HL-60 (cell line): ENCODE results near the gene CCDC40.

ENCODE experiments used
- DNase-seq, 2 experiments: peaks; one replicate each; pipeline ENCODE4 v3.0.0-alpha.2; 2010 to 2020; ENCODE audit warnings: low read depth in 1 of 2, low spot score in 1 of 2
- H3K27ac ChIP-seq: fragments of 250-450 bp; sonication (Bioruptor Pico); replicated peaks from 2 replicates; pipeline ENCODE4 v1.5.1; 2020; ENCODE audit warnings: mild to moderate bottlenecking, moderate library complexity
- H3K27me3 ChIP-seq: fragments of 250-450 bp; sonication (Bioruptor Pico); 2 replicates; pipeline ENCODE4 v1.5.1; 2021; ENCODE audit warnings: mild to moderate bottlenecking, moderate library complexity; ENCODE audit not compliant: insufficient read depth, poor library complexity, severe bottlenecking
- H3K4me3 ChIP-seq: replicated peaks from 2 replicates; pipeline ENCODE4 v1.5.1; 2011; ENCODE audit warnings: mild to moderate bottlenecking, control low read depth, low read length; ENCODE audit not compliant: insufficient read depth
- GABPA ChIP-seq: IDR thresholded peaks from 2 replicates; pipeline ENCODE4 v1.6.1; 2012; ENCODE audit warnings: low read depth
- POLR2AphosphoS5 ChIP-seq: IDR thresholded peaks from 2 replicates; pipeline ENCODE4 v1.6.1; 2012; ENCODE audit warnings: low read depth
- SPI1 ChIP-seq: IDR thresholded peaks from 2 replicates; pipeline ENCODE4 v1.6.1; 2012; ENCODE audit warnings: low read depth, mild to moderate bottlenecking, borderline replicate concordance
- TF ChIP-seq, protein P1 (sequence below): IDR thresholded peaks from 2 replicates; pipeline ENCODE4 v1.6.1; 2012; ENCODE audit warnings: low read depth; ENCODE audit not compliant: insufficient replicate concordance
- TF ChIP-seq, protein P2 (sequence below): IDR thresholded peaks from one replicate; pipeline ENCODE4 v1.5.1; 2011; ENCODE audit warnings: low read length, control low read depth, inconsistent platforms; ENCODE audit not compliant: insufficient read depth

Gene CCDC40

DNA sequence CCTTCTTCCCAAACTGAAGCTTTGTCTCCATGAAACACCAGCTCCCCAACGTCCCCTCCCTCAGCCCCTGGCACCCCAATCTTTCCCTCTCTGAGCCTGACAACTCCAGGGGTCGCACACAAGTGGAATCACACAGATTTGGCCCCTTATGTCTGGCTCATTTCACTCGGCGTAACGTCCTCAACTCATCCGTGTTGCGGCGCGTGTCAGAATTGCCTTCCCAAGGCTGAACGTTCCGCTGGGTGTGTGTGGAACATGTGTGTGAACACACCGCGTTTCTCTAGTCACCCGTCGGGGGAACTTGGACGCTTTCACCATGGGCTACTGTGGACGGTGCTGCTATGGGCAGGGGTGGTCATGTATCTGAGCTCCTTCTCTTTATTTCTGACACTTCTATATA lies 45.7 kb upstream of the CCDC40 start:
- no peak overlapping the region for H3K27ac ChIP-seq
- no peak for DNase-seq
- no peak for TF ChIP-seq POLR2AphosphoS5
- no peak for TF ChIP-seq GABPA
- TF ChIP-seq, protein P1, sequence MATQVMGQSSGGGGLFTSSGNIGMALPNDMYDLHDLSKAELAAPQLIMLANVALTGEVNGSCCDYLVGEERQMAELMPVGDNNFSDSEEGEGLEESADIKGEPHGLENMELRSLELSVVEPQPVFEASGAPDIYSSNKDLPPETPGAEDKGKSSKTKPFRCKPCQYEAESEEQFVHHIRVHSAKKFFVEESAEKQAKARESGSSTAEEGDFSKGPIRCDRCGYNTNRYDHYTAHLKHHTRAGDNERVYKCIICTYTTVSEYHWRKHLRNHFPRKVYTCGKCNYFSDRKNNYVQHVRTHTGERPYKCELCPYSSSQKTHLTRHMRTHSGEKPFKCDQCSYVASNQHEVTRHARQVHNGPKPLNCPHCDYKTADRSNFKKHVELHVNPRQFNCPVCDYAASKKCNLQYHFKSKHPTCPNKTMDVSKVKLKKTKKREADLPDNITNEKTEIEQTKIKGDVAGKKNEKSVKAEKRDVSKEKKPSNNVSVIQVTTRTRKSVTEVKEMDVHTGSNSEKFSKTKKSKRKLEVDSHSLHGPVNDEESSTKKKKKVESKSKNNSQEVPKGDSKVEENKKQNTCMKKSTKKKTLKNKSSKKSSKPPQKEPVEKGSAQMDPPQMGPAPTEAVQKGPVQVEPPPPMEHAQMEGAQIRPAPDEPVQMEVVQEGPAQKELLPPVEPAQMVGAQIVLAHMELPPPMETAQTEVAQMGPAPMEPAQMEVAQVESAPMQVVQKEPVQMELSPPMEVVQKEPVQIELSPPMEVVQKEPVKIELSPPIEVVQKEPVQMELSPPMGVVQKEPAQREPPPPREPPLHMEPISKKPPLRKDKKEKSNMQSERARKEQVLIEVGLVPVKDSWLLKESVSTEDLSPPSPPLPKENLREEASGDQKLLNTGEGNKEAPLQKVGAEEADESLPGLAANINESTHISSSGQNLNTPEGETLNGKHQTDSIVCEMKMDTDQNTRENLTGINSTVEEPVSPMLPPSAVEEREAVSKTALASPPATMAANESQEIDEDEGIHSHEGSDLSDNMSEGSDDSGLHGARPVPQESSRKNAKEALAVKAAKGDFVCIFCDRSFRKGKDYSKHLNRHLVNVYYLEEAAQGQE = no peak
- TF ChIP-seq, protein P2, sequence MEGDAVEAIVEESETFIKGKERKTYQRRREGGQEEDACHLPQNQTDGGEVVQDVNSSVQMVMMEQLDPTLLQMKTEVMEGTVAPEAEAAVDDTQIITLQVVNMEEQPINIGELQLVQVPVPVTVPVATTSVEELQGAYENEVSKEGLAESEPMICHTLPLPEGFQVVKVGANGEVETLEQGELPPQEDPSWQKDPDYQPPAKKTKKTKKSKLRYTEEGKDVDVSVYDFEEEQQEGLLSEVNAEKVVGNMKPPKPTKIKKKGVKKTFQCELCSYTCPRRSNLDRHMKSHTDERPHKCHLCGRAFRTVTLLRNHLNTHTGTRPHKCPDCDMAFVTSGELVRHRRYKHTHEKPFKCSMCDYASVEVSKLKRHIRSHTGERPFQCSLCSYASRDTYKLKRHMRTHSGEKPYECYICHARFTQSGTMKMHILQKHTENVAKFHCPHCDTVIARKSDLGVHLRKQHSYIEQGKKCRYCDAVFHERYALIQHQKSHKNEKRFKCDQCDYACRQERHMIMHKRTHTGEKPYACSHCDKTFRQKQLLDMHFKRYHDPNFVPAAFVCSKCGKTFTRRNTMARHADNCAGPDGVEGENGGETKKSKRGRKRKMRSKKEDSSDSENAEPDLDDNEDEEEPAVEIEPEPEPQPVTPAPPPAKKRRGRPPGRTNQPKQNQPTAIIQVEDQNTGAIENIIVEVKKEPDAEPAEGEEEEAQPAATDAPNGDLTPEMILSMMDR = no peak
- TF ChIP-seq SPI1 = no peak
- no peak overlapping the region for H3K4me3 ChIP-seq
- H3K27me3 ChIP-seq = peaks cover 20% of the 10 kb centered on the region

DNA sequence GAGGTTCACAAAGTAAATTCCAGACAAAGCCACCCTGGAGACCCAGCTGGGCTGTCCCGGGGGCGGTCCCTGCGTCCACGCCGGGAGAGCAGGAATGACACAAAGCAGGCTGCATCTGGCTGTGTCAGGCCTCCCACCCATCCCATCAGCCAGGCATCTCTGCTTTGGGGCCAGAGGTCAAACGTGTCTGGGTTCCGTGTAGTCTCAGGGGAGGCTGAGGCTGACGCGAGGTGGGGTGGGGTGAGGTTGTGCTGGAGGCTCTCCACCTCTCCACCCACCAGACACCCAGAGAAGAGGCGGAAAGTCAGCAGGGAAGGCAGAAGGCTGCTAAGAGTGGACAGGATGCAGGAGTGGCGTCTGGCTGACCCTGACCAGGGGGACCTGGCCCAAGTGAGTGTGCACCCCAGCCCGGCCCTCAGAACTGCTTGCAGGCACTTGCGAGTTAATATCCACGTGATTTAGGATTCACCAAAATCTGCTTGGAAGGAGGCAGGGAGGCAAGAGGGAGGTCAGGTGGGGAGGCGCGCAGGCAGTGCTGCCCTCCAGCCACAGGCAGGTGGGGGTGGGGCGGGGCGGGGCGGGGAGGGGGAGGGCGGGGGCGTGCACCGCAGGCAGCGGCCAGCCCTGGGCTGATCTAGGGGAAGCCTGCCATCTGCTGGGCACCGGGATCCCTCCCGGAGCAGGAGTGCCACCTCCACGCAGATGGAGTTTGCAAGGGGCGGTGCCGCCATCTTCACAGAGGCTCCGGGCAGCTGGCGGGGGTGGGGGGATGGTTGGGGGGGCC lies 45.1 kb upstream of the CCDC40 start:
- peaks cover 16% of the 10 kb centered on the region for H3K27me3 ChIP-seq
- DNase-seq = peak; percentile 60 to 78
- peak overlapping the region; percentile 28 for H3K4me3 ChIP-seq
- TF ChIP-seq, protein P2 = peak; percentile 31
- TF ChIP-seq GABPA = no peak
- no peak overlapping the region for H3K27ac ChIP-seq

- H3K27ac ChIP-seq = no peak overlapping the region
- H3K4me3 ChIP-seq = peak overlapping the region; percentile 28
- TF ChIP-seq GABPA = no peak
- TF ChIP-seq POLR2AphosphoS5 = no peak
- TF ChIP-seq SPI1 = no peak
- TF ChIP-seq, protein P2 = no peak
- TF ChIP-seq, protein P1 = no peak
Measured at GRCh38 chr17:79991924-79992648, 44.4 kb upstream of the CCDC40 start.

More at GRCh38 chr17:79991924-79992648, 44.4 kb upstream of the CCDC40 start:
- DNase-seq = no peak
- peaks cover 16% of the 10 kb centered on the region for H3K27me3 ChIP-seq
